GM23248 (cell line): Measurements from ENCODE around the gene PPP1R13B. TPM values are rescaled to one million over a fixed set of nuclear protein-coding genes. Genes with fewer than 3 reads are reported as not detected.
A peak's percentile ranks its signal among the peaks of the same experiment; 100 is the strongest.

Experiments used
- DNase-seq: peaks from one replicate; pipeline ENCODE4 v3.0.0-alpha.2; 2015
- H2AFZ ChIP-seq: fragments of 200-600 bp; sonication (generic); 2 replicates; pipeline ENCODE4 v1.6.1; 2016; ENCODE audit warnings: antibody characterized with exemption
- H3F3A ChIP-seq: fragments of 200-600 bp; sonication (generic); 2 replicates; pipeline ENCODE4 v1.6.1; 2016; ENCODE audit warnings: mild to moderate bottlenecking, antibody characterized with exemption, mixed run types; ENCODE audit not compliant: insufficient read depth
- H3K27ac ChIP-seq: fragments of 200-600 bp; sonication (generic); 2 replicates; pipeline ENCODE4 v1.5.1; 2016; ENCODE audit warnings: mild to moderate bottlenecking
- H3K27me3 ChIP-seq: fragments of 200-600 bp; sonication (generic); replicated peaks from 2 replicates; pipeline ENCODE4 v1.6.1; 2016; ENCODE audit warnings: mild to moderate bottlenecking; ENCODE audit not compliant: insufficient read depth
- H3K36me3 ChIP-seq: fragments of 200-600 bp; sonication (generic); 2 replicates; pipeline ENCODE4 v1.6.1; 2016; ENCODE audit warnings: low read depth, mild to moderate bottlenecking
- H3K4me1 ChIP-seq: fragments of 200-600 bp; sonication (generic); 2 replicates; pipeline ENCODE4 v1.6.1; 2016; ENCODE audit warnings: mild to moderate bottlenecking; ENCODE audit not compliant: insufficient read depth
- H3K4me2 ChIP-seq: fragments of 200-600 bp; sonication (generic); one replicate; pipeline ENCODE4 v1.6.1; 2016; ENCODE audit warnings: mild to moderate bottlenecking; ENCODE audit not compliant: unreplicated experiment
- H3K4me3 ChIP-seq: fragments of 200-600 bp; sonication (generic); 2 replicates; pipeline ENCODE4 v1.5.1; 2016; ENCODE audit warnings: mild to moderate bottlenecking
- H3K79me2 ChIP-seq: fragments of 200-600 bp; sonication (generic); 2 replicates; pipeline ENCODE4 v1.6.1; 2016; ENCODE audit warnings: mild to moderate bottlenecking; ENCODE audit not compliant: insufficient read depth
- H3K9ac ChIP-seq: fragments of 200-600 bp; sonication (generic); 2 replicates; pipeline ENCODE4 v1.6.1; 2016; ENCODE audit warnings: mild to moderate bottlenecking
- H3K9me2 ChIP-seq: fragments of 200-600 bp; sonication (generic); 2 replicates; pipeline ENCODE4 v1.6.1; 2016; ENCODE audit warnings: mixed run types, mild to moderate bottlenecking, moderate library complexity; ENCODE audit not compliant: insufficient read depth
- H3K9me3 ChIP-seq: fragments of 200-600 bp; sonication (generic); one replicate; pipeline ENCODE4 v1.6.1; 2017; ENCODE audit warnings: low read depth
- H4K20me1 ChIP-seq: fragments of 200-600 bp; sonication (generic); 2 replicates; pipeline ENCODE4 v1.6.0; 2016; ENCODE audit not compliant: insufficient read depth
- EZH2 ChIP-seq: fragments of 200-600 bp; sonication (generic); IDR thresholded peaks from 2 replicates; pipeline ENCODE4 v1.6.1; 2018; ENCODE audit warnings: antibody characterized with exemption, mild to moderate bottlenecking; ENCODE audit not compliant: insufficient read depth, poor library complexity, severe bottlenecking
- EZH2phosphoT487 ChIP-seq: fragments of 200-600 bp; sonication (generic); IDR thresholded peaks from 2 replicates; pipeline ENCODE4 v1.6.1; 2018; ENCODE audit warnings: antibody characterized with exemption, moderate library complexity, mild to moderate bottlenecking, low read depth; ENCODE audit not compliant: insufficient read depth
- WGBS, 2 experiments: methylation state at CpG; one replicate each; pipeline ENCODE4 v1.1.6; 2015 to 2017; ENCODE audit warnings: low lambda C conversion rate in 2 of 2, low coverage in 1 of 2; ENCODE audit errors: missing lambda C conversion rate in 2 of 2; 5-methylcytosine and 5-hydroxymethylcytosine counted together
- in situ Hi-C: fragments of 300-500 bp; cut with MboI; formaldehyde crosslinking; loops from 2 replicates; pipeline ENCODE4 v1.15.0; 2020
- polyA plus RNA-seq: library from polyadenylated mRNA; unstranded; fragments of >200 nt; fragmentation: Nextera tagmentation; extraction: Ambion mirVana; gene quantifications from 2 replicates; pipeline ENCODE4 v1.2.1, GENCODE V29; 2016
- total RNA-seq: library from RNA; depleted of rRNA; stranded (reverse); fragments of >200 nt; shearing (Covaris generic); gene quantifications from 2 replicates; pipeline ENCODE4 v1.2.3, GENCODE V29; 2014

Gene PPP1R13B
- total and polyA plus RNA-seq, 2 experiments from 2014 or later: 2.0 to 4.6 TPM

GRCh38 chr14:103714063-103714724, 133.2 kb downstream of the PPP1R13B start:
- peak overlapping the region; percentile 74 for H3K9ac ChIP-seq
- H2AFZ ChIP-seq: no peak overlapping the region

GRCh38 chr14:103713304-103714062, 133.9 kb downstream of the PPP1R13B start:
- H3K4me2 ChIP-seq: no peak overlapping the region

More at GRCh38 chr14:103714063-103714724, 133.2 kb downstream of the PPP1R13B start:
- in situ Hi-C loops: no loop called here
- 41 to 42% methylated on average over 16 of the region's 16 CpGs for WGBS, 2 experiments
- TF ChIP-seq EZH2 (no peak), EZH2phosphoT487 (no peak)
- H4K20me1 ChIP-seq: no peaks in the 10 kb centered on the region
- peaks cover 22% of the 10 kb centered on the region; the same call in 1 of the 2 replicates for H3K4me1 ChIP-seq
- H3K36me3 ChIP-seq: no peaks in the 10 kb centered on the region
- H3K4me2 ChIP-seq: peak overlapping the region; percentile 67
- DNase-seq: peak; percentile 44
- H3K79me2 ChIP-seq: peaks cover 32% of the 10 kb centered on the region
- peak overlapping the region; percentile 55 for H3K27ac ChIP-seq
- no peaks in the 10 kb centered on the region for H3K27me3 ChIP-seq
- no peaks in the 10 kb centered on the region for H3K9me3 ChIP-seq
- H3K4me3 ChIP-seq: peak overlapping the region; percentile 71
- H3F3A ChIP-seq: peaks cover 25% of the 10 kb centered on the region; the same call in 1 of the 2 replicates
- H3K9me2 ChIP-seq: no peaks in the 10 kb centered on the region

GRCh38 chr14:103712633-103713247, 134.6 kb downstream of the PPP1R13B start:
- Histone ChIP-seq H2AFZ (no peak overlapping the region), H4K20me1 (no peaks in the 10 kb centered on the region)

More at GRCh38 chr14:103713304-103714062, 133.9 kb downstream of the PPP1R13B start:
- peaks cover 17% of the 10 kb centered on the region; the same call in 1 of the 2 replicates for H3K4me1 ChIP-seq
- H3K27ac ChIP-seq: no peak overlapping the region
- no peaks in the 10 kb centered on the region for H3K9me3 ChIP-seq
- H3K79me2 ChIP-seq: peaks cover 25% of the 10 kb centered on the region
- H3K9me2 ChIP-seq: no peaks in the 10 kb centered on the region
- 73 to 77% methylated on average over 18 of the region's 18 CpGs for WGBS, 2 experiments
- peaks cover 26% of the 10 kb centered on the region; the same call in 1 of the 2 replicates for H3F3A ChIP-seq
- H3K36me3 ChIP-seq: no peaks in the 10 kb centered on the region
- H2AFZ ChIP-seq: no peak overlapping the region
- H3K9ac ChIP-seq: no peak overlapping the region
- in situ Hi-C loops: no loop called here
- H3K27me3 ChIP-seq: no peaks in the 10 kb centered on the region
- TF ChIP-seq EZH2phosphoT487: no peak
- TF ChIP-seq EZH2: no peak
- H4K20me1 ChIP-seq: no peaks in the 10 kb centered on the region
- H3K4me3 ChIP-seq: no peak overlapping the region
- DNase-seq: peak; percentile 44

More at GRCh38 chr14:103712633-103713247, 134.6 kb downstream of the PPP1R13B start:
- Histone ChIP-seq H3K4me1 (peaks cover 16% of the 10 kb centered on the region; the same call in 1 of the 2 replicates), H3K9me2 (no peaks in the 10 kb centered on the region), H3K9ac (no peak overlapping the region), H3K9me3 (no peaks in the 10 kb centered on the region), H3K4me2 (no peak overlapping the region), H3K27me3 (no peaks in the 10 kb centered on the region), H3K79me2 (peaks cover 17% of the 10 kb centered on the region), H3K4me3 (no peak overlapping the region), H3F3A (peaks cover 26% of the 10 kb centered on the region; the same call in 1 of the 2 replicates), H3K36me3 (no peaks in the 10 kb centered on the region; the same call in 1 of the 2 replicates), H3K27ac (no peak overlapping the region)
- WGBS, 2 experiments: 65 to 68% methylated on average over 22 to 24 of the region's 24 CpGs
- TF ChIP-seq EZH2phosphoT487: no peak
- in situ Hi-C loops: no loop called here
- no peak for DNase-seq
